Measurements from ENCODE around the gene EEIG2. TPM values are rescaled to one million over a fixed set of nuclear protein-coding genes. Genes with fewer than 3 reads are reported as not detected.

Gene EEIG2
- total RNA-seq, 1 experiment from 2014 or later: 0.63 TPM

DNA sequence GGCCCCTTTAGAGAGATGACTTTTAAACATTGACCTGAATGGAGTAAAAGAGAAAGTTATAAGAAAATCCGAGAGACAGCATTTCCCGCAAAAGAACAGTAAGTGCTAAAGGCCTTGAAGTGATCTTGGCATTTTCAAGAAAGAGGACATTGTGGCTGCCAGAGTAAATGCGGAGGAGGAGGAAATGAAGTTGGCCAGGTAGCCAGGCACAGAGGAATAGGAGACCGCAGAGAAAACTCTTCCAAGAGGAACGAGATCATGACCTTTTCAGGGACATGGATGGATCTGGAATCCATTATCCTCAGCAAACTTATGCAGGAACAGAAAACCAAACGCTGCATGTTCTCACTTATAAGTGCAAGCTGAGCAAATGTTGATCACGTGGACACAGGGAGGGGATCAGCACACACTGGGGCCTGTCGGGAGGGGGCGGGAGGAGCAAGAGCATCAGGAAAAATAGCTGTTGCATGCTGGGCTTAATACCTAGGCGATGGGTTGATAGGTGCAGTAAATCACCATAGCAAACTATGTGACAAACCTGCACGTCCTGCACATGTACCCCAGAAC, 49.7 kb downstream of the EEIG2 start:
- DNase-seq (ENCODE audit: unreplicated experiment): no peak
- intact Hi-C loops (cut with micrococcal nuclease): no loop called here
- CTCF ChIA-PET: no interaction called here
- no peaks in the 10 kb centered on the region for H3K4me1 Mint-ChIP-seq (ENCODE audit: insufficient read depth, unreplicated experiment)
- no peaks in the 10 kb centered on the region for H3K36me3 Mint-ChIP-seq (ENCODE audit: insufficient read depth, unreplicated experiment)
- POLR2A ChIA-PET: interaction anchor here (0.6 kb wide), 1 partner anchor 19 kb away, joined by 4 read pairs; no protein-coding TSS in a partner anchor
- no peak overlapping the region for H3K27ac Mint-ChIP-seq (ENCODE audit: low read depth, unreplicated experiment)
- H3K27me3 Mint-ChIP-seq (ENCODE audit: insufficient read depth, unreplicated experiment): no peaks in the 10 kb centered on the region
- no TSS peak for BruUV-seq (replicated peaks)
- TF ChIP-seq, protein P1, sequence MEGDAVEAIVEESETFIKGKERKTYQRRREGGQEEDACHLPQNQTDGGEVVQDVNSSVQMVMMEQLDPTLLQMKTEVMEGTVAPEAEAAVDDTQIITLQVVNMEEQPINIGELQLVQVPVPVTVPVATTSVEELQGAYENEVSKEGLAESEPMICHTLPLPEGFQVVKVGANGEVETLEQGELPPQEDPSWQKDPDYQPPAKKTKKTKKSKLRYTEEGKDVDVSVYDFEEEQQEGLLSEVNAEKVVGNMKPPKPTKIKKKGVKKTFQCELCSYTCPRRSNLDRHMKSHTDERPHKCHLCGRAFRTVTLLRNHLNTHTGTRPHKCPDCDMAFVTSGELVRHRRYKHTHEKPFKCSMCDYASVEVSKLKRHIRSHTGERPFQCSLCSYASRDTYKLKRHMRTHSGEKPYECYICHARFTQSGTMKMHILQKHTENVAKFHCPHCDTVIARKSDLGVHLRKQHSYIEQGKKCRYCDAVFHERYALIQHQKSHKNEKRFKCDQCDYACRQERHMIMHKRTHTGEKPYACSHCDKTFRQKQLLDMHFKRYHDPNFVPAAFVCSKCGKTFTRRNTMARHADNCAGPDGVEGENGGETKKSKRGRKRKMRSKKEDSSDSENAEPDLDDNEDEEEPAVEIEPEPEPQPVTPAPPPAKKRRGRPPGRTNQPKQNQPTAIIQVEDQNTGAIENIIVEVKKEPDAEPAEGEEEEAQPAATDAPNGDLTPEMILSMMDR (IDR thresholded peaks at IDR 0.05; ENCODE audit: unreplicated experiment): no peak
- no peaks in the 10 kb centered on the region for H3K9me3 Mint-ChIP-seq (ENCODE audit: unreplicated experiment)
- no peak overlapping the region for H3K4me3 Mint-ChIP-seq (ENCODE audit: unreplicated experiment)

Other genes with a start within 250 kb of the EEIG2 start
- not detected in 2 replicates for gene NBPF6, start 109.8 kb upstream of the EEIG2 start, total RNA-seq (2022)
- gene HENMT1, start 101.0 kb downstream of the EEIG2 start, total RNA-seq (2022): not detected in 2 replicates
- 65.1 and 65.3 TPM in 2 replicates for gene PRPF38B, start 132.2 kb downstream of the EEIG2 start, total RNA-seq (2022)
- not detected in 2 replicates for gene FNDC7, start 152.8 kb downstream of the EEIG2 start, total RNA-seq (2022)
- gene STXBP3, start 186.6 kb downstream of the EEIG2 start, total RNA-seq (2022): 47.4 and 58.4 TPM in 2 replicates

All from MCF 10A (cell line).